Activated CD8-positive, alpha-beta memory T cell treated with anti-CD3 and anti-CD28 coated beads, Interleukin-2, amount 50 U/mL, for 24 hours (primary cell): ENCODE data around the gene NRIP3.

ENCODE experiments used
- DNase-seq: peaks from one replicate; pipeline ENCODE4 v3.0.0-alpha.2; 2020; ENCODE audit errors: extremely low read depth

Gene NRIP3

DNA sequence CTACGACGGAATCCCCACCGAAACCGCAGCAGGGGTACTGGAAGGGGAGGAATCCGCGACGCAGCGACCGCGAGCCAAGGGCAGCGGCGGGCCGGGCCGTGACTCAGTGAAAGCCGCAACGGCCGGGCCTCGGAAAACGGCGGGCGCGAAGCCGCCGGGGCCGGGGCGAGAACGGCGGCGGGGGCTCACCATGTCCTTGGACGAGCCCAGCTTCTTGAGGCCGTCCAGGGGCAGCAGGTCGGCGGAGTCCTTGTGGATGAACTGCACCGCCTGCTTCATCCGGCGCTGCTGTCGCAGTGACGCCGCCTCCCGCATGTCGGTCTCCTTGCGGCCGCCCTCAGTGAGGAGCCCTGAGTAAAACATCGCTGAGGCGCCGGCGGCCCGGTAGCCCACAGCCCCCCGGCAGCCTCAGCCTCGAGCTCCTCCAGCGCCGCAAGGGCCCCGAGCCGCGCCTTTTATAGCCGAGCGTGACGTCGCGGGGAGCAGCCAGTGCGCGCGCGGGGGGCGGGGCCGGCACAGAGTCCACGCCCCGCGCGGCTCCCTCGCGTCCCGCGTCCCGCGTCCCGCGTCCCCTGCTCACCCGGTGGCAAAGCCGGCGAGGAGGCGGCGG lies at the start of gene NRIP3:
TSS of gene NRIP3 (minus strand) at position 429 of the 610 bp plus-strand sequence. CDS start at position 363, 66 bp downstream.
- DNase-seq: peak; percentile 33

DNA sequence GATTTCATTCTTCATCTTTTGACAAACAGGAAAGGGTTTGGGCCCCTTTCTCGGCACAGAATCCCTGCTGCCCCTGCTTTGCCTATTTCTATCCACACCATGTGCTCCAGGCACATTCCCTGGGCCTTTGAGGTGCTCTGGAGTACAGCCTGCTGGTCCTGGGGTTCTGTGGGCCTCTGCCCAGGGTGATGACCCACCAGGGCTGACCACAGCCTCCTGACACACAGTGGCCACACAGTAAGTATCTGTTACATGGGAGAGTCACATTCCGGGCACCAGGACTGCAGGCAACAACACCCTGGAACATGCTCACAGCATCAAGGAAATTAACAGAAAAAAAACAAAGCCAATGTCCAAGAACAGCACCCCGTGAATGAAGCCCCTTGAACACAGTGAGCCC lies 48.5 kb upstream of the NRIP3 start:
- DNase-seq: no peak

DNA sequence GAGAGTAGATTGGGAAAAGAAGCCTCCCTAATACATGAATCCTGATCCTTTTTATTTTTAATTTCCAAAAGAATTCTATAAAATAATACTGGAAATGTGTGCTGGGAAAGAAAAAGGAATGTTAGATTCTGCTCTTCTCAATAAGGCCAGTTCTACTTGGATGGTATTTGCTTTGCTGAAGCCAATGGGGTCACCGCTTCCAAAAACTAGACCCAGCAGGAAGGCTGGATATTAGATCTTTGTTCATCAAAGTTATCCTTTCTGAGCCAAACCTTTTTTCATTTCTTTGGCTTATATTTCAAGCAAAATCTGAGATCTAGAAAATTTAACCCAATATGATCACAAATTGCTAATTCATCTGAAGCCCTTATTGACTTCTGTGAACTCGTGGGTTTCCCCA lies 46.2 kb upstream of the NRIP3 start:
- DNase-seq: no peak

- no peak for DNase-seq
These were observed 44.2 kb upstream of the NRIP3 start for GRCh38 chr11:9047964-9048523.

- no peak for DNase-seq
These were observed 42.7 kb upstream of the NRIP3 start for GRCh38 chr11:9046481-9046880.

- no peak for DNase-seq
These were observed 38.7 kb upstream of the NRIP3 start for GRCh38 chr11:9042488-9042887.

GRCh38 chr11:9041747-9042146 lies 37.9 kb upstream of the NRIP3 start:
- DNase-seq: no peak

- DNase-seq: no peak
These were observed 36.6 kb upstream of the NRIP3 start for GRCh38 chr11:9040410-9040809.

- DNase-seq: no peak
These were observed 36.1 kb upstream of the NRIP3 start for GRCh38 chr11:9039863-9040262.

GRCh38 chr11:9039198-9039597 lies 35.4 kb upstream of the NRIP3 start:
- no peak for DNase-seq

DNA sequence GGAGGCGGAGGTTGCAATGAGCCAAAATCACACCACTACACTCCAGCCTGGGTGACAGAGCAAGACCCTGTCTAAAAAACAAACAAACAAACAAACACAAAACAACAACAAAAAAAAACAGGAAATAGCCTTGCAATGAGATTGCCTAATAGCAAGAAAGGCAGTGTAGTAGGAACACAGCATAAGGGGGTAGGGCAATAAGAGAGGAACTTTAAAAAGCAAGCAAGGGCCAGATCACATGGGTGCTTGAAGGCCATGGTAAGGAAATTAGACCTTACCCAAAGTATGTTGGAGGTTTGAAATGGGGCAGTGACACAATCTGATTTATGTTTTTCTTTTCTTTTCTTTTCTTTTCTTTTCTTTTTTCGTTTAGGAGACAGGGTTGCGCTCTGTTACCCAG lies 34.7 kb upstream of the NRIP3 start:
- DNase-seq: no peak

DNA sequence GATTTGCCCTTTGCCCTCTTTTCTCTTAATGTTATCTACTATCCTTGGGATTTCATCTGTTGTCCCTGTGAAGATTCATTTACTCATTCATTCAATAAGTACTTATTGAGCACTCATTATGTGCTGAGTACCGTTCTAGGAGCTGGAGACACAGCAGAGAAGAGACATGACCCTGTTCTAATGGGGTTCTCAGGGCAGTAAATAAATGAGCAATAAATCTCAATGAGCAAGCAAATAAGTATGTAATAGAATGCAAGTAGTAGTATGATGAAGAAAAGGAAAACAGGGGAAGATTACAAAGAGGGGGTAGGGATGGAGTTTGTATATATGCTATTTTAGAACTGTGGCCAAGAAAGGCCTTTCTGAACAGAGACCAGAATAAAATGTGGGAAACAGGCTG lies 34.2 kb upstream of the NRIP3 start:
- no peak for DNase-seq

DNA sequence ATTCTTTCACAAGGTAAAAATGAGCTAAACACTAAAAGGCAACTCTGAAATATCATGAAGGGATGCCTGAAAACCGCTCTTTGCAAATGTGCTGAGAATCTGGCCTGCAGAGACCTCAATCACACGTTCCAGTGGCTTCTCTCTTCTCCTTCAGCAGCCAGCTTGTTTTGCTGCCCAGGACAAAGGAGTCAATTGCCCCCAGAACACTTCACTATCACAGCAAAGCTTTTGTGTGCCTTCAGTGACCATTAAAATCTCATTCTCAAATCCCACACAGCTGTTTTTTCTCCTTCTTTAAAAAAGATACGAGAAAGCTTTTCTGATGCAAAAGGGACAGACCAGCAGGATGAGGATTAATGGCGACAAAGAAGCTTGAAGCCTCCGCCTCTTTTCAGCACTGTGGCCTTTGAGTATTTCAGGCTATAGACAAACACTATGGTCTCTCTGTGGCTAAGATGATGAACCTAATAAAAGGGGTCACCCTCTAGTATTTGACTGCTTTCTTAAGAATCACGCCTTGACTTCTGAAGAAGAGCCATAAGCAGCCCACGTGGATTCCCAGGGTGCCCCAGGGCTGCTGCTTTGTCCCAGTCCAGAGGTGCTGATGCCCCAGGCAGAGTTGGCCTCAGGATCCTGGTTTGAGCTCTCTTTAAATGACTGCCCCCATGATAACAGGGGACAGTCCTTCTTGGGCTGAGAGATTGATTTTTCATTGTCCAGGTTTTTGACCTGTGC lies 33.4 kb upstream of the NRIP3 start:
- no peak for DNase-seq

DNA sequence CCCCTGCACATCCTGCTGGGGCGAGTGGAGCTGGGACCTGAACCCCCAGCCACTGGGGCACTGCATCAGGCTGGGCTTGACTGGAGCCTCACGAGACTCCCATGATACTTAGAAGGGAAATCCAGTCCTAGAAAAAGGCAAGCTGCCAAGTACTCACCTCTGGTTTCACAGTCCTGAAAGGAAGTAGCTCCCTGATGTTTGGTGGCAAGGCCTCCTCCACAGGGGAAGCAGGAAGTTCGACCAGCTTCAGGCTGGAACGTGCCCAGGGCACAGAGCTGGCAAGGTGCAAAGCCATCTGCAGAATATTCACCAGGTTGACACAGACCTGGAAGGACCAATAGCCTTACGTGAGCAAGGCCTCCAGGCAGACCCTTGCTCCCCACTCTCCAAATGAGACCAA lies 26.8 kb upstream of the NRIP3 start:
- DNase-seq: no peak

- no peak for DNase-seq
These were observed 25.6 kb upstream of the NRIP3 start for GRCh38 chr11:9029422-9029821.

DNA sequence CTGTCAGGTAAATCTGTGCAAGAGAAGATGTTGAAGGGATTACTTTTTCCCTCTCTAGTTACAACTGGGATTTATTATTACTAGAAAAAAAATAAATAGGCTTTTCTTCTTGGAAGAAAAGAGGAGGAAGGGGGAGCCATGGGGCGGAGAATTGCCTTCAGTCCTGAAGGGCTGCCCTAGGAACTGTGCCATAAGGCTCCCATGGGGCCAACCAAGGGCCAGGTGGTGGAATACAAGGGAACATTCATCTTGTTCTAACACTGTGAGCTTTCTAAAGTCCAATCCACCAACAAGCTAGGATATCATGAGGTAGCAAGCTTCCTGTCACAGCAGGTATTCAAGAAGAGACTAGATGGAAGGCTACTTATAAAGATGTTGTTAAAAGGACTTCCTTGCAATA lies 24.8 kb upstream of the NRIP3 start:
- no peak for DNase-seq

GRCh38 chr11:9025101-9025850 lies 21.5 kb upstream of the NRIP3 start:
- DNase-seq: no peak

DNA sequence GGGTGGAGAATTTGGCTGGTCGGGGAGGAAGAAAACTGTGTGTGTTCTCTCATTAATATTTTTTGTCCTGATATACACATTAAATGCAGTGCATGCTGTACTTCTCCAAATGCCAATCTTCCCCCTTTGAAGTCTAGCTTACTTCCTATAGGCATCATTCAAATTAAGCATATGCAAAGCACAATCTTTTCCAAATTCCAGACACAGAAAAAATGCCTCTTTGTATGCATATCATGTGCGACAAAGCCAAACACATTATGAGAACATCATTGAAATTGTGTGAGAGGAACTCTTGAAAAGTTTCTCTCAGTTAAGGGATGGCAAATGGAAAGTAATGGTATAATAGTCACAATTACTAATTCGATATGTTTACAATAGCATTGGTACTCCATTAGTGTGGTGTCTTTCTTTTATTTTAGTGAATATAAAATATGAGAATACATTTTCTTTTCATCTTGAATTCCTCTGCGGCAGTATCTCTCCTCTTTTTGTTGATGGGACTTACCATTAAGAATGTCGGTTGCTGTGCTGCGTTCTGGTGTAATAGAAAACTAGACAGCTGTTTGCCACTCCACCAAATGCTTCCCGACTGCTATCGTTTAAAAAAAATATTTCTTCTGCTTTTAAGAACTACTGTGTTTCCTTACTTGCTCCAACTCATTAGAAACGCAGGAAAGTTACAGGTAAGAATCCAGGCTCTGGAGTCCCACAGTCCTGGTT lies 19.3 kb upstream of the NRIP3 start:
- no peak for DNase-seq

DNA sequence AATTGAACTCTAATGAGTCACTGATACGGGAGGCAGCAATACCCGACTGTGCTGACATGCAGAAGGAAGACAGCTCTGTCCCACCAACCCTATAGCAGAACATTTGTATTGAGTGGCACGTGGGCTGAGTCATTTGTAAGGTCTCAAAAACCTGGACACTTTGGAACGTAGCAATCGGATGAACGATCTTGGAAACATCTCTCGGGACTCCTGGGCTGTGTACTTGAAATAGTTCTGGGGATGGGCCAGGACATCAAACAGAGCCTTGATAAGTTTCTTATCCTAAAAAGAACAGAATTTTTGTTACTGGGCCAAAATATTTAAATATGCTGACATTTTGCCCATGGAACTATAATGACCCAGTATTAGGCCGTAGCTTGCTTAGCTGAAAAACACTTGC lies 17.1 kb upstream of the NRIP3 start:
- DNase-seq: no peak

DNA sequence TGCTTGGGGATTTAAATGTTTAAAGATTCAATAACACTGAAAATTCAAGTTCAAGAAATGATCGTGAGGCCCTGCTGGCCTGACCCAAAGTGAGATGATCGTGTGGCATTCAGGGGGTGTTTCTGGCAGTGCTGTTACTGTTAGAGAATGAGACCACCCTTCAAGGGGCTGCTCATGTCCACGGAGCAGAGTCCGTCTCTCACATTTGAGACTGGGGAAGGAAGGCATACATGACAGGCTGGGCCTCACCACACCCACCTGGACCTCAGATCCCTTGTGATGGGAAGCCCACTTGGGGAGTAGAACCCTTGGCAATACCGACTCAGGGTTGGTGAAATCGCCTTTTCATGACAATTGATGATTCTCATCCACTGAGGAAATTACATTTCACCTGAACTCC lies 16.1 kb upstream of the NRIP3 start:
- no peak for DNase-seq

GRCh38 chr11:9017773-9018172 lies 14.0 kb upstream of the NRIP3 start:
- no peak for DNase-seq
